Measurements from ENCODE around the gene CYP2C18.

Gene CYP2C18

DNA sequence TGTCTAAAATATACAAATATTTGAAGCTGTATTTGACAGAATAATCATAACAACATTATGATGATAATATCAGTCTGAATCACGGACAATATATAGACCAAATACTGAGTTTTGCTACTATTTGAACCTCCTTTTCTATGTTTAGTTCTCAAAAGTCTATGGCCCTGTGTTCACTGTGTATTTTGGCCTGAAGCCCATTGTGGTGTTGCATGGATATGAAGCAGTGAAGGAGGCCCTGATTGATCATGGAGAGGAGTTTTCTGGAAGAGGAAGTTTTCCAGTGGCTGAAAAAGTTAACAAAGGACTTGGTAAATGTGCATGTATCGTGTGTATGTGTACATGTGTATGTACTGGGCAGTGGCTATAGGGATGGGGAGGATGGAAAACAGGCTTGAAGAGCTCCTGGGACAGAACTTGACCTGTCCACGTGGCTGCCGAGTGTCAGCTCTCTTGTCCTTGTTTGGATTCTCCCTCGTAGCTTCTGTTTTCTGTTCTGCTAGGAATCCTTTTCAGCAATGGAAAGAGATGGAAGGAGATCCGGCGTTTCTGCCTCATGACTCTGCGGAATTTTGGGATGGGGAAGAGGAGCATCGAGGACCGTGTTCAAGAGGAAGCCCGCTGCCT is 4.2 kb downstream of the CYP2C18 start:
- no peaks in the 10 kb centered on the region for H4K20me1 ChIP-seq (ENCODE audit: insufficient read depth, low read length)

DNA sequence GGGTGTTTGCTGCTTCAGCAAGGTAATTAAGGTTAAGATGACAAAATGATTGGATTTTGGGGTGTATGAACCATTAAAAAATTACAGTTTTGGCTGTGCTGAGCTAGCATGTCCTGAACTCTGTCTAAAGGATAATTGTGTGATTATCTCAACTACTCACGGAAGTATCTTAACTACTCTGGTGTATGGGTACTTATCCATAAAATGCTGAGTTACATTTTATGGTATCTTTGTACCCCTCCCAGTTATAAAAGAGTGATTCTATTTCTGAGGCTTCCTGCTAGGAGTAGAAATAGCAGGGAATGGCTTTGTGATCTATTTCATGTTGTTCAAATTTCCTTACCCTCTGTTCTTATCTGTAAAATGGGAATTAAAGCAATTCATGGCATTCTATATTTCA is 22.6 kb downstream of the CYP2C18 start:
- H3K4me2 ChIP-seq (ENCODE audit: insufficient read depth, low read length) = no peak overlapping the region
- H3K79me2 ChIP-seq (ENCODE audit: insufficient read depth, low read length) = no peaks in the 10 kb centered on the region
- TF ChIP-seq, protein P1, sequence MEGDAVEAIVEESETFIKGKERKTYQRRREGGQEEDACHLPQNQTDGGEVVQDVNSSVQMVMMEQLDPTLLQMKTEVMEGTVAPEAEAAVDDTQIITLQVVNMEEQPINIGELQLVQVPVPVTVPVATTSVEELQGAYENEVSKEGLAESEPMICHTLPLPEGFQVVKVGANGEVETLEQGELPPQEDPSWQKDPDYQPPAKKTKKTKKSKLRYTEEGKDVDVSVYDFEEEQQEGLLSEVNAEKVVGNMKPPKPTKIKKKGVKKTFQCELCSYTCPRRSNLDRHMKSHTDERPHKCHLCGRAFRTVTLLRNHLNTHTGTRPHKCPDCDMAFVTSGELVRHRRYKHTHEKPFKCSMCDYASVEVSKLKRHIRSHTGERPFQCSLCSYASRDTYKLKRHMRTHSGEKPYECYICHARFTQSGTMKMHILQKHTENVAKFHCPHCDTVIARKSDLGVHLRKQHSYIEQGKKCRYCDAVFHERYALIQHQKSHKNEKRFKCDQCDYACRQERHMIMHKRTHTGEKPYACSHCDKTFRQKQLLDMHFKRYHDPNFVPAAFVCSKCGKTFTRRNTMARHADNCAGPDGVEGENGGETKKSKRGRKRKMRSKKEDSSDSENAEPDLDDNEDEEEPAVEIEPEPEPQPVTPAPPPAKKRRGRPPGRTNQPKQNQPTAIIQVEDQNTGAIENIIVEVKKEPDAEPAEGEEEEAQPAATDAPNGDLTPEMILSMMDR (IDR thresholded peaks at IDR 0.05; ENCODE audit: borderline replicate concordance, extremely low read depth, low read length, poor library complexity, severe bottlenecking) = no peak
- TF ChIP-seq EZH2 (IDR thresholded peaks at IDR 0.05; ENCODE audit: borderline replicate concordance, low read depth, low read length, severe bottlenecking) = no peak
- no peaks in the 10 kb centered on the region for H3K27me3 ChIP-seq (ENCODE audit: insufficient read depth, low read length, poor library complexity)
- DNase-seq (no peak), ATAC-seq (ENCODE audit: insufficient read depth, low read depth) (no peak)
- no peaks in the 10 kb centered on the region for H3K36me3 ChIP-seq (ENCODE audit: insufficient read depth, low read length)
- H3K9ac ChIP-seq (ENCODE audit: low read depth, low read length) = no peak overlapping the region
- H2AFZ ChIP-seq (ENCODE audit: low read depth, low read length) = no peak overlapping the region
- no peaks in the 10 kb centered on the region for H3K9me3 ChIP-seq (ENCODE audit: insufficient read depth, low read length, severe bottlenecking)
- no peak overlapping the region for H3K4me3 ChIP-seq (ENCODE audit: low read depth in 1 of 2, low read length in 2 of 2)
- no peaks in the 10 kb centered on the region for H3K4me1 ChIP-seq (ENCODE audit: insufficient read depth, low read length)
- no peaks in the 10 kb centered on the region for H4K20me1 ChIP-seq (ENCODE audit: insufficient read depth, low read length)
- no peak overlapping the region for H3K27ac ChIP-seq (ENCODE audit: low read length)

More for the DNA sequence above, 4.2 kb downstream of the CYP2C18 start:
- Histone ChIP-seq H3K9me3 (ENCODE audit: insufficient read depth, low read length, severe bottlenecking) (peaks cover 2% of the 10 kb centered on the region), H2AFZ (ENCODE audit: low read depth, low read length) (no peak overlapping the region), H3K36me3 (ENCODE audit: insufficient read depth, low read length) (no peaks in the 10 kb centered on the region), H3K27me3 (ENCODE audit: insufficient read depth, low read length, poor library complexity) (no peaks in the 10 kb centered on the region), H3K9ac (ENCODE audit: low read depth, low read length) (no peak overlapping the region), H3K4me1 (ENCODE audit: insufficient read depth, low read length) (no peaks in the 10 kb centered on the region), H3K4me2 (ENCODE audit: insufficient read depth, low read length) (no peak overlapping the region), H3K4me3 (ENCODE audit: low read depth in 1 of 2, low read length in 2 of 2) (no peak overlapping the region), H3K27ac (ENCODE audit: low read length) (no peak overlapping the region), H3K79me2 (ENCODE audit: insufficient read depth, low read length) (no peaks in the 10 kb centered on the region)
- TF ChIP-seq EZH2 (IDR thresholded peaks at IDR 0.05; ENCODE audit: borderline replicate concordance, low read depth, low read length, severe bottlenecking) = no peak
- TF ChIP-seq, protein P1 (IDR thresholded peaks at IDR 0.05; ENCODE audit: borderline replicate concordance, extremely low read depth, low read length, poor library complexity, severe bottlenecking) = no peak
- ATAC-seq (ENCODE audit: insufficient read depth, low read depth) (no peak), DNase-seq (no peak)

GRCh38 chr10:94710578-94710977 is 27.0 kb downstream of the CYP2C18 start:
- Histone ChIP-seq H4K20me1 (ENCODE audit: insufficient read depth, low read length) (no peaks in the 10 kb centered on the region), H3K4me2 (ENCODE audit: insufficient read depth, low read length) (no peak overlapping the region), H2AFZ (ENCODE audit: low read depth, low read length) (no peak overlapping the region), H3K27me3 (ENCODE audit: insufficient read depth, low read length, poor library complexity) (no peaks in the 10 kb centered on the region), H3K4me3 (ENCODE audit: low read depth in 1 of 2, low read length in 2 of 2) (no peak overlapping the region), H3K27ac (ENCODE audit: low read length) (no peak overlapping the region), H3K36me3 (ENCODE audit: insufficient read depth, low read length) (no peaks in the 10 kb centered on the region), H3K9ac (ENCODE audit: low read depth, low read length) (no peak overlapping the region), H3K79me2 (ENCODE audit: insufficient read depth, low read length) (no peaks in the 10 kb centered on the region), H3K9me3 (ENCODE audit: insufficient read depth, low read length, severe bottlenecking) (no peaks in the 10 kb centered on the region), H3K4me1 (ENCODE audit: insufficient read depth, low read length) (no peaks in the 10 kb centered on the region)
- no peak for ATAC-seq (ENCODE audit: insufficient read depth, low read depth)
- TF ChIP-seq EZH2 (IDR thresholded peaks at IDR 0.05; ENCODE audit: borderline replicate concordance, low read depth, low read length, severe bottlenecking) = no peak
- TF ChIP-seq, protein P1 (IDR thresholded peaks at IDR 0.05; ENCODE audit: borderline replicate concordance, extremely low read depth, low read length, poor library complexity, severe bottlenecking) = no peak
- DNase-seq = no peak

Data from DND-41 (cell line).